GM18867 (cell line): ENCODE data around the gene POC1A.
"Not testable (repeated sequence)": the region's sequence is repeated elsewhere in the genome, so short reads cannot be mapped to it uniquely, and the experiment has no call there.

Source experiments
- ATAC-seq: cut with Tn5 transposase; IDR thresholded peaks from one replicate; pipeline ENCODE4 v1.9.1; 2021; ENCODE audit warnings: mild to moderate bottlenecking, moderate library complexity; ENCODE audit not compliant: unreplicated experiment

Gene POC1A

GRCh38 chr3:52036222-52036694 is 118.0 kb downstream of the POC1A start:
- peak; percentile 80 for ATAC-seq

- no peak for ATAC-seq
Measured at GRCh38 chr3:52034651-52035050, 119.6 kb downstream of the POC1A start.

GRCh38 chr3:52034212-52034611 is 120.0 kb downstream of the POC1A start:
- no peak for ATAC-seq

- not testable (repeated sequence) for ATAC-seq
Measured at GRCh38 chr3:52033748-52034147, 120.5 kb downstream of the POC1A start.

GRCh38 chr3:52032702-52033408 is 121.4 kb downstream of the POC1A start:
- ATAC-seq = no peak

DNA sequence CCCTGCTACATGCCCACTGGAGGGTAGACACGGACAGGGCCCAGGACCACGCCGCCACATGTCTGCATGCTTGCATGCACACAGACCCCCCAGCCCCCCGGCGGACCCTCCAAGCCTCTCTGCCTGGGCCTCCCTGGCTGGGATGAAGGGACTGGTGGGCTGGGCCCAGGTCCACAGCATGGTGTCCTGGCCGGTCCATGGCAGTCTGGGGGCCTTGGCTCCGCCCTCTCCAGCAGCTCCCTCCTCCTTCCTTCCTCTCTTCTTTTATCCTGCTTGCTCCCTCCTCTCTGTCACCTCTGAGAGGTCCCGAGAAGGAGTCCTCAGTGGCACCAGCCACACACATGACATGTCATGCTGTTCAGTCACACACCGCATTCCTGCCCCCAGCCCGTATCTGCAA is 122.3 kb downstream of the POC1A start:
- no peak for ATAC-seq

DNA sequence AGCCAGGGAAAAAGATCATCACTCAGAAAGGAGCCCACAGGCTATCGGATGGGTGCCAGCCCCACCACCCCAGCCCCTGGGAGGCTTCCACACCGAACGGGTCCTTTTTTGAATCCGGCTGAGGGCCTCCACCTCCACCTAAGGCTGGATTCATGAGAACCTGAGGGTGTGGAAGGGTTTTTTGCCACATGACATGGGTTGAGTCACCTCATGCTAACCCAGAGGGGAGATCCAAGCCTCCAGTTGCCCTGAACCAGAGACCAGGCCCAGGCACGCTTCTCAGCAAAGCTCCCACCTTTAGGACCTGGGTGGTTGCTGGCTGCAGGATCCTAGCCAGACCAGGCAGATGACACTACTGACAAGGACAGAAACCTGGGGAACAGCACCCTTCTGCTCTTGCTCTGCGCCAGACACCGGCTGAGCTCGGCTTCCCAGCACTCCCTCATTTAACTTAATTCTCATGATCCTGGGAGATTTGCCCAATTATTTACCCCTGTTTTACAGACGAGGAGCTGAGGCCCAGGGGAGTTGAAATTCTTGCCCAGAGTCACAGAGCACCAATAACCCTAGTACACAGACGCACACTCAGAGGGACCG is 123.4 kb downstream of the POC1A start:
- ATAC-seq = no peak

- ATAC-seq = no peak
Measured at GRCh38 chr3:52029535-52029934, 124.7 kb downstream of the POC1A start.

- no peak for ATAC-seq
Measured at GRCh38 chr3:52029053-52029452, 125.2 kb downstream of the POC1A start.

DNA sequence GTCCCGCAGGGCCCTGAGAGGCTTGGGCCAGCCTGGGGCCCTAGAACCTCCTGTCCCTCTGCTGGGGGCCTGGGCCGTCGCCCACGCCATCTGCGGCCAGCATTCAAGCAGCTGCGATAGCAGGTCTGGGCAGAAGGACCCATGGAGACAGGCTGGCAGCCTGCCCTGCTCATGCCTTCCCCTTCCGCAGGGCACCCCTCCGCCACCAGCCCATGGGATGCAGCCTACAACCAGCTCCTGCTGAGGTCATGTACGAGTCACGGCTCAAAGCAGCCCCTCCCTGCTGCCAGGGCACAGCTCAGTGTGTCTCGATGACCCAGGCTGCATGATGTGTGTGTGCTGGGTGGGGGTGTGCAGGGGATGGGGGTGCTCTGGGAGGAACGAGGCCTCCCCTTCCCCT is 125.7 kb downstream of the POC1A start:
- no peak for ATAC-seq

DNA sequence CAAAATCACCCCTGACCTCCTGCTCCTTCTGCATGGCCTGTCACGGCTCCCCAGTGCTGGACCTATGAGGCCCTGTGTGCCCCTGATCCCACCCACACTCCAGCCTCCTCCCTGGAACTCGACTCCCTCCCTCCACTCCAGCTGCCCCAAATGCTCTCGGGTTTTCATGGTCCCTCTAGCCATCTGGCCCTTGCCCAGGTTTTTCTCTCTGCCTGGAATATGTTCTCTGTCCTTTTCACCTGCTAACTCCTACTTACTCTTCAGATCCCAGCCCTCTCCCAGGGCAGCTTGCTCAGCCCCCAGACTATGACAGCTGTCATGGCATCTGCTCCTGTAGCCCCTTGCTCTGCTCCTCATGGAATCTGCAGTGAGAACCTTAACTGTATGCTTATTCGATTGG is 128.2 kb downstream of the POC1A start:
- ATAC-seq = no peak

- ATAC-seq = no peak
Measured at GRCh38 chr3:52025453-52025852, 128.8 kb downstream of the POC1A start.
